SK-N-SH (cell line): Measurements from ENCODE around the gene ITFG2. TPM values are rescaled to one million over a fixed set of nuclear protein-coding genes. Genes with fewer than 3 reads are reported as not detected.

Source experiments
- CTCF ChIA-PET: fragments of 300-600, 350-600 bp; formaldehyde crosslinking; extraction: SDS; loops from one replicate; lab custom pipeline; 2021; lab: Yijun Ruan, JAX
- POLR2A ChIA-PET: fragments of 350-600 bp; sonication (Branson Sonifier 250); formaldehyde crosslinking; extraction: SDS; loops from one replicate; lab custom pipeline; 2020; ENCODE audit warnings: antibody characterized with exemption, inconsistent platforms; lab: Yijun Ruan, JAX
- DNase-seq: peaks from one replicate; pipeline ENCODE4 v3.0.0; 2012
- H2AFZ ChIP-seq: fragments of 200-600 bp; sonication (generic); 2 replicates; pipeline ENCODE4 v1.8.1; 2016; ENCODE audit warnings: antibody characterized with exemption, mild to moderate bottlenecking, low read depth
- H3F3A ChIP-seq: fragments of 200-600 bp; sonication (generic); replicated peaks from 2 replicates; pipeline ENCODE3; 2016; ENCODE audit warnings: antibody characterized with exemption, mild to moderate bottlenecking; ENCODE audit not compliant: insufficient read depth
- H3K27ac ChIP-seq, 2 experiments: fragments of 200-500 bp in 1 of 2; fragments of 200-600 bp in 1 of 2; sonication (Bioruptor generic) in 1 of 2; sonication (generic), shearing (Covaris generic) in 1 of 2; 2 replicates each; pipeline versions ENCODE4 v1.5.1 to v1.6.1; 2014 to 2016; ENCODE audit warnings: low read depth in 2 of 2, inconsistent platforms in 1 of 2, low read length in 1 of 2, mild to moderate bottlenecking in 1 of 2, mixed read lengths in 1 of 2
- H3K27me3 ChIP-seq: fragments of 200-600 bp; sonication (generic), shearing (Covaris generic); 2 replicates; pipeline ENCODE4 v1.6.1; 2016; ENCODE audit warnings: mixed run types; ENCODE audit not compliant: insufficient read depth
- H3K36me3 ChIP-seq, 2 experiments: fragments of 200-500 bp in 1 of 2; fragments of 200-600 bp in 1 of 2; sonication (Bioruptor generic) in 1 of 2; sonication (generic) in 1 of 2; replicated peaks in 1 of 2; 2 replicates each; pipeline versions ENCODE3 to v1.5.1; 2014 to 2016; ENCODE audit warnings: low read length in 1 of 2, mild to moderate bottlenecking in 1 of 2; ENCODE audit not compliant: insufficient read depth in 2 of 2, control insufficient read depth in 1 of 2
- H3K4me1 ChIP-seq, 2 experiments: fragments of 200-500 bp in 1 of 2; fragments of 200-600 bp in 1 of 2; sonication (Bioruptor generic) in 1 of 2; sonication (generic), shearing (Covaris generic) in 1 of 2; 2 replicates each; pipeline versions ENCODE4 v1.5.1 to v1.6.1; 2014 to 2016; ENCODE audit warnings: low read depth in 1 of 2, low read length in 1 of 2, mixed run types in 1 of 2; ENCODE audit not compliant: insufficient read depth in 2 of 2, control insufficient read depth in 1 of 2
- H3K4me2 ChIP-seq: fragments of 200-600 bp; sonication (generic), shearing (Covaris generic); 2 replicates; pipeline ENCODE4 v1.6.1; 2017; ENCODE audit warnings: mixed run types
- H3K4me3 ChIP-seq, 2 experiments: fragments of 200-500 bp in 1 of 2; fragments of 200-600 bp in 1 of 2; sonication (Bioruptor generic) in 1 of 2; sonication (generic), shearing (Covaris generic) in 1 of 2; 2 replicates each; pipeline versions ENCODE4 v1.5.1 to v1.8.1; 2014 to 2016; ENCODE audit warnings: low read depth in 2 of 2, inconsistent platforms in 1 of 2, low read length in 1 of 2, mild to moderate bottlenecking in 1 of 2, mixed read lengths in 1 of 2, moderate library complexity in 1 of 2
- H3K79me2 ChIP-seq: fragments of 200-600 bp; sonication (generic); 2 replicates; pipeline ENCODE4 v1.8.1; 2017; ENCODE audit warnings: mild to moderate bottlenecking; ENCODE audit not compliant: insufficient read depth
- H3K9ac ChIP-seq: fragments of 200-600 bp; sonication (generic); 2 replicates; pipeline ENCODE4 v1.6.1; 2017; ENCODE audit warnings: mixed run types
- H3K9me2 ChIP-seq: fragments of 200-600 bp; sonication (generic); 2 replicates; pipeline ENCODE4 v1.6.1; 2017; ENCODE audit warnings: mixed run types
- H3K9me3 ChIP-seq: fragments of 200-600 bp; sonication (generic); 2 replicates; pipeline ENCODE4 v1.6.1; 2017; ENCODE audit warnings: mixed run types, mild to moderate bottlenecking, moderate library complexity
- H4K20me1 ChIP-seq: fragments of 200-600 bp; sonication (generic); 2 replicates; pipeline ENCODE4 v1.6.1; 2017; ENCODE audit warnings: mild to moderate bottlenecking, mixed run types; ENCODE audit not compliant: insufficient read depth
- EP300 ChIP-seq, 2 experiments: IDR thresholded peaks; 2 replicates each; pipeline versions ENCODE4 v1.4.0 to v1.6.1; 2012; ENCODE audit warnings: borderline replicate concordance in 1 of 2, low read depth in 1 of 2, low read length in 1 of 2
- GABPA ChIP-seq: IDR thresholded peaks from 2 replicates; pipeline ENCODE4 v1.4.0; 2012; ENCODE audit warnings: low read depth, mild to moderate bottlenecking
- MXI1 ChIP-seq: IDR thresholded peaks from 2 replicates; pipeline ENCODE4 v1.6.1; 2012; ENCODE audit warnings: mild to moderate bottlenecking, low read depth, low read length, improper control_type of control experiment
- NFIC ChIP-seq: IDR thresholded peaks from 2 replicates; pipeline ENCODE4 v1.4.0; 2012; ENCODE audit warnings: borderline replicate concordance
- SIN3A ChIP-seq: IDR thresholded peaks from 2 replicates; pipeline ENCODE4 v1.6.1; 2012; ENCODE audit warnings: low read depth, mild to moderate bottlenecking, low read length, moderate library complexity, borderline replicate concordance
- WGBS: methylation state at CpG from one replicate; pipeline ENCODE4 v1.1.6; 2017; ENCODE audit warnings: low lambda C conversion rate; 5-methylcytosine and 5-hydroxymethylcytosine counted together
- polyA plus RNA-seq, 3 experiments: library from polyadenylated mRNA; depleted of rRNA; stranded (reverse); fragments of >200 nt; gene quantifications; 2 replicates each; pipeline ENCODE4 v1.2.3, GENCODE V29; 2012
- TF ChIP-seq, protein P1 (sequence below): IDR thresholded peaks from 2 replicates; pipeline ENCODE4 v1.4.0; 2012; ENCODE audit warnings: low read depth
- TF ChIP-seq, protein P2 (sequence below): IDR thresholded peaks from 2 replicates; pipeline ENCODE4 v1.4.0; 2012; ENCODE audit warnings: low read depth, borderline replicate concordance

The ITFG2 gene
- polyA plus RNA-seq, 1 of the 3 experiments (the other 2 are of a cell fraction) = 27.2 TPM

DNA sequence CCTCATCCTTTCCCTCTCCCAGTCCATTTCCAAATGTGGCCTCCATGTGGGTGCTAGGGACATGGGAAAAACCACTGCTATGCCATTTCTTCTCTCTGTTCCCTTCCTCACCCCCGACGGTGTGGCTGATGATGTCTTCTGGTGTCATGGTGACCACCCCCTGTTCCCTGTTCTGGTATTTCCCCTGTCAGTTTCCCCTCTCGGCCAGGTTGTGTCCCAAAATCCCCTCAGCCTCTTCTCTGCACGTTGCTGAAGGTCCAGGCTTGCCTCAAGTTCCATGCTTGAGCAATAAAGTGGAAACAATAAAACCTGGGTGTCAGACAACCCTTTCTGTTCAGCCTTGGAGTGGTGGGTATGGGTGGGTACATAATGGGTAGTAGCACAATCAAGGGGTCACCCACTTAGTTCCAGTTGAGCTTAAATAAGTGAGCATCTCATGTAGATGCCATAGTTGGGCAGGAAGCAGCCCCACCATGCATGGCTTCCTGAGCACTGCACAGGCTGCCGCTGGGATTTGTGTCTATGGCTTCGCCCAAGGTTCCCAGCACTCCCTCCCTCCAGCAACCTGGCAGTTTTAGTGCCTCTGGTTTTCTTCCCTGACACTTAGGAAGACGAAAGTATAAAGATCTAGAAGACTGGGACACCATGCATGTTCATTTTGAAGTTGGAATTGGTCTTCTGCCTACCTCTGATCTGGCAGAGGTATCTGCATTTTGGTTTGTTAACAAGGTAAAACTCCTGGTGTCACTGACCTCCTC, 8.7 kb upstream of the ITFG2 start (continued):
- TF ChIP-seq GABPA (no peak), EP300 (IDR thresholded peaks at IDR 0.05; ENCODE audit: borderline replicate concordance in 1 of 2, low read depth in 1 of 2, low read length in 1 of 2) (no peak)

DNA sequence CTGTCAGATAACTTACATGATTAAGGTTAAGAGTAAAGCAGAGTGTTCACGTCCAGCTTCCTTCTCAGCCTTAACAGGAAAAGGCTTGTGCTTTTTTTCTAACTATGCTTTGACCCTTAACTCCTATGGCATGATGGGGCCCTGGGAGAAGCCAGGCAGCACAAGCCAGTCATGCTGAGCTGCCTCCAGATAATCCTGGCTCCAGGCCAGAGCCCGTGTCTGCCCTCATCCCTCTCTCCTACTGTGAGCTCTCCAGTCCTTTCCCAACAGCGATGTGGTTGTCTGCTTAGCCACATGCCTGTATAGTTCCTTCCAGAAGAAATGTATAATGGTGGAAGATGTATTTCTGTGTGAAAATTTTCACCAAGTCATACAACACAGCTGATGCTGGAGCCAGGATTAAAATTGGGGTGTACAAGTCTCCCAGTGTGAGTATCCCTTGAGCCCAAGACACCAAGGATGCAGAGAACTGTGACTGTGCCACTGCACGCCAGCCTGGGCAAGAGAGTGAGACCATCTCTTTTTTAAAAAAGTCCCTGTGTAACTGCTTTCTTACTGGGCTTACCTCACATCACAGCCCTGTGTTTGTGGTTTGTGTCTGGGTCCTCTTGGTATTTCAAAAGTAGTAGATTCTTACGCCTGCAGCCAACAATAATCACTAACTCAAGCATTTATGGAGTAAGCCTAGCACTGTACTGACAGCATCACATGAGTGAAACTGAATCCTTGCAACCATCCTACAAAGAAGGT, 7.9 kb upstream of the ITFG2 start:
- Histone ChIP-seq H3K4me2 (no peak overlapping the region), H4K20me1 (no peaks in the 10 kb centered on the region), H3K9me3 (no peaks in the 10 kb centered on the region), H3K4me3 (no peak overlapping the region), H3K27ac (peak overlapping the region; percentile 2 to 4; a peak in 2 of 4 replicates), H3K79me2 (no peaks in the 10 kb centered on the region), H3K27me3 (no peaks in the 10 kb centered on the region), H3K9ac (no peak overlapping the region), H2AFZ (no peak overlapping the region), H3K36me3 (peaks cover 38 to 56% of the 10 kb centered on the region in 2 experiments), H3F3A (no peaks in the 10 kb centered on the region), H3K9me2 (no peaks in the 10 kb centered on the region), H3K4me1 (peaks cover 0 to 4% of the 10 kb centered on the region in 2 experiments; a peak in 1 of 4 replicates)
- no peak for DNase-seq
- WGBS = 73% methylated on average over 5 of the region's 5 CpGs
- no peak for TF ChIP-seq MXI1
- TF ChIP-seq NFIC = peak; percentile 29
- POLR2A ChIA-PET = interaction anchor here (0.6 kb wide), 1 partner anchor 9 kb away, joined by 3 read pairs; no protein-coding TSS in a partner anchor
- CTCF ChIA-PET = no interaction called here

DNA sequence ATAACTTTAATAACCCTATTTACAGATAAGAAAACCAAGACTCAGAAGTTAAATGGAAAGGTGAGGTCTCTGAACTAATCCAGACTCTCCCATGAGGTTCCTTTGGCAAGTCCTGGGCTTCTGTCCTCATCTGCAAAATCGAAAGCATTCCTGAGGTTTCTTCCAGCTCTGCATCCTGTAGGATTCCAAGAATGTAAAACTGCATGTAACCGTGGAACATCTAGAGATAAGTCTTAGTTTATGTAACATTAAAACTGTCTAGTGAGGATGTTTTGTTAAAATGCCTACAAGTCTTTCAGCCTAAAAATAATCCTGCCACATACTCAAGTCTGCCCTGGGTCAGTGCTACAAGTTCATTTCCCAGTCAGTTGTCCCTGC, 7.3 kb upstream of the ITFG2 start:
- Histone ChIP-seq H3K9ac (no peak overlapping the region), H3K27ac (peak overlapping the region in 1 of 2 experiments; percentile 4; a peak in 1 of 4 replicates), H3K9me3 (no peaks in the 10 kb centered on the region), H3K79me2 (no peaks in the 10 kb centered on the region), H3K9me2 (no peaks in the 10 kb centered on the region), H4K20me1 (no peaks in the 10 kb centered on the region), H3K27me3 (no peaks in the 10 kb centered on the region), H3K4me2 (no peak overlapping the region), H3K36me3 (peaks cover 32 to 51% of the 10 kb centered on the region in 2 experiments), H2AFZ (no peak overlapping the region), H3K4me1 (peaks cover 0 to 4% of the 10 kb centered on the region in 2 experiments; a peak in 1 of 4 replicates), H3F3A (no peaks in the 10 kb centered on the region), H3K4me3 (no peak overlapping the region)
- POLR2A ChIA-PET = no interaction called here
- DNase-seq = no peak
- TF ChIP-seq, protein P1, sequence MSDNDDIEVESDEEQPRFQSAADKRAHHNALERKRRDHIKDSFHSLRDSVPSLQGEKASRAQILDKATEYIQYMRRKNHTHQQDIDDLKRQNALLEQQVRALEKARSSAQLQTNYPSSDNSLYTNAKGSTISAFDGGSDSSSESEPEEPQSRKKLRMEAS = no peak
- TF ChIP-seq, protein P2, sequence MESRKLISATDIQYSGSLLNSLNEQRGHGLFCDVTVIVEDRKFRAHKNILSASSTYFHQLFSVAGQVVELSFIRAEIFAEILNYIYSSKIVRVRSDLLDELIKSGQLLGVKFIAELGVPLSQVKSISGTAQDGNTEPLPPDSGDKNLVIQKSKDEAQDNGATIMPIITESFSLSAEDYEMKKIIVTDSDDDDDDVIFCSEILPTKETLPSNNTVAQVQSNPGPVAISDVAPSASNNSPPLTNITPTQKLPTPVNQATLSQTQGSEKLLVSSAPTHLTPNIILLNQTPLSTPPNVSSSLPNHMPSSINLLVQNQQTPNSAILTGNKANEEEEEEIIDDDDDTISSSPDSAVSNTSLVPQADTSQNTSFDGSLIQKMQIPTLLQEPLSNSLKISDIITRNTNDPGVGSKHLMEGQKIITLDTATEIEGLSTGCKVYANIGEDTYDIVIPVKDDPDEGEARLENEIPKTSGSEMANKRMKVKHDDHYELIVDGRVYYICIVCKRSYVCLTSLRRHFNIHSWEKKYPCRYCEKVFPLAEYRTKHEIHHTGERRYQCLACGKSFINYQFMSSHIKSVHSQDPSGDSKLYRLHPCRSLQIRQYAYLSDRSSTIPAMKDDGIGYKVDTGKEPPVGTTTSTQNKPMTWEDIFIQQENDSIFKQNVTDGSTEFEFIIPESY = no peak
- no peak for TF ChIP-seq SIN3A
- WGBS = 69% methylated on average over 2 of the region's 2 CpGs
- CTCF ChIA-PET = interaction anchor here (1.0 to 1.3 kb wide), 2 partner anchors 20 to 21 kb away, joined by 3 read pairs; no protein-coding TSS in a partner anchor
